Mammary epithelial cell (primary cell): Measurements from ENCODE around the gene ANKRD1.

Source experiments
- CTCF ChIP-seq, 2 donors: IDR thresholded peaks in 1 of 2; conservative IDR thresholded peaks in 1 of 2; 2 replicates each; pipeline ENCODE4 v1.5.1; 2011 to 2012; ENCODE audit warnings: inconsistent platforms in 2 of 2, low read length in 2 of 2, mild to moderate bottlenecking in 2 of 2, control low read depth in 1 of 2, low read depth in 1 of 2; ENCODE audit not compliant: insufficient read depth in 1 of 2; ENCODE audit errors: extremely low read depth in 1 of 2
- EZH2 ChIP-seq: IDR thresholded peaks from 2 replicates; pipeline ENCODE4 v1.6.1; 2012; ENCODE audit warnings: low read length, inconsistent platforms, borderline replicate concordance

DNA sequence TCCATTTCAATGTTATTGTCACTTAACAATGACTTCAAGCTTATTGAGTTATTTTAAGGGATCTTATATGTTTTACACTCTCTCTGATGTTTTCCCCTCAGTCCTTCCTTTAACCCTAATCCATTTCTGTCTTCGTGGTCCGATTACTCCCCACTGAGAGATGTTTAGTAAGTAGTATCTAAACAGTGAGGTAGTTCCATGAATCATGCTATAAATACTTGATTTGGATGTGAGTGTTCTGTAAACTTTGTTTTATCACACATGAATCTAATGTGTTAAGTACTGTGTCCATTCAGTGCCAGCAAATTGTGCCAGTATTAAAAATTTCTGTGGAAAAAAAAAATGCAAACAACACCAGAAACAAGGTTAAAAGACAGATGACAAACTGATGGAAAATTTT lies 30.5 kb downstream of the ANKRD1 start:
- no peak for TF ChIP-seq CTCF (conservative IDR thresholded peaks at IDR 0.05 in 1 of 2, IDR thresholded peaks at IDR 0.05 in 1 of 2; ENCODE audit: extremely low read depth in 1 of 2, insufficient read depth in 1 of 2, low read depth in 1 of 2, low read length in 2 of 2)
- TF ChIP-seq EZH2: no peak
